Measurements from ENCODE around the gene CFAP410.

GRCh38 chr21:44306936-44307704 is 32.1 kb downstream of the CFAP410 start:
- TF ChIP-seq CTCF (IDR thresholded peaks at IDR 0.05), result no peak
- TF ChIP-seq POLR2A (IDR thresholded peaks at IDR 0.05), result no peak

Data from heart left ventricle (tissue), 13 donors.